Brain microvascular endothelial cell (primary cell): ENCODE measurements around the gene MEOX1.

Experiments
- DNase-seq: peaks from one replicate; pipeline ENCODE4 v3.0.0-alpha.2; 2020
- H3K27ac ChIP-seq: fragments of 250-450 bp; sonication (Bioruptor Pico); 2 replicates; pipeline ENCODE4 v1.5.1; 2020; ENCODE audit warnings: mild to moderate bottlenecking, moderate library complexity
- H3K27me3 ChIP-seq: fragments of 250-450 bp; sonication (Bioruptor Pico); replicated peaks from 2 replicates; pipeline ENCODE4 v1.5.1; 2020; ENCODE audit warnings: mild to moderate bottlenecking
- H3K36me3 ChIP-seq: fragments of 250-450 bp; sonication (Bioruptor Pico); replicated peaks from 2 replicates; pipeline ENCODE4 v1.5.1; 2020; ENCODE audit warnings: mild to moderate bottlenecking
- H3K4me3 ChIP-seq: 2 replicates; pipeline ENCODE4 v1.5.1; 2011; ENCODE audit warnings: low read depth, mild to moderate bottlenecking, control low read depth, low read length, moderate library complexity
- in situ Hi-C: cut with HindIII; loops from 2 replicates; pipeline ENCODE4 v1.10.0; 2017; ENCODE audit warnings: low sequenced_read_pairs, low pct_ligation_motif_present
- TF ChIP-seq, protein P1 (sequence below): IDR thresholded peaks from 2 replicates; pipeline ENCODE4 v1.5.1; 2011; ENCODE audit warnings: low read depth, mild to moderate bottlenecking, moderate library complexity, low read length, control low read depth, inconsistent platforms; ENCODE audit errors: missing control alignments

Gene MEOX1

DNA sequence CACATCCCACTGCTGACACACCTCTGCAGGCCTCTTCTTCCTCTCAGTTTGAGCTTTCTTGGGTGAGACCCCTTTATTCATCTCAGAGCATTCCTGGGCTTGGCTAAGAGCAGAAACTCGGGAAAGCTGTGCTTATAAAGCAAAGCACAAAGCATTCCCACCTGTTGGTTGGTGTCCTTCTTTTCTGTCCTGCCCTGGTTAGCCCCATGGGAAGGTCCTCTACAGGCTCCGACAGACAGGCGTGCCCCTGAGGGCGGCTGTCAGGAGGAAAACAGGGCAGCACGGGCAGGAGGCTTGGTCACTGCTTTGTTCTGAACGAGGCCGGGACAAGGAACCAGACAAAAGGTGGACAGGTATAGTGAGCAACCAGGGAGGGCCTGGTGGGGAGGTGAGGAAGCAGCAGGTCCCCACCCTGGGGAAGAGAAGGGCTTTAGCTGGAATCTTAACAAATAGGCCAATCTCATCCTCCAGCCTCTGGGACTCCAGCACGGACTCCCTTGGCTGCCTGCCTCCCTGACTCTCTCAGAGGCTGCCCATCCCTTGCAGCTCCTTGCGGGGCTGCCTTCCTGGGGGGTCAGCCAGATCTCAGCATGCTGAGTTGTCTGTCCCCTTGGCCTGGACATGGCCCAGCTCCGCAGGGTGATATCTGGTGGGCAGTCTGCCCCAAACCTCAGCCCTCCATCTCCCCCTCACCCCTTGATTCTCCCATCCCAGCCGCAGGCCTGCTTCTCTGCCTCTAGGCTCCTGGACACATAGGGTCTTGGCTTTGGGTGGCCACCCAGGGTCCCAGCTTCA, 1.7 kb downstream of the MEOX1 start:
- Histone ChIP-seq H3K4me3 (no peak overlapping the region), H3K36me3 (no peaks in the 10 kb centered on the region), H3K27ac (no peak overlapping the region), H3K27me3 (no peaks in the 10 kb centered on the region)
- DNase-seq = no peak
- in situ Hi-C loops = no loop called here
- TF ChIP-seq, protein P1, sequence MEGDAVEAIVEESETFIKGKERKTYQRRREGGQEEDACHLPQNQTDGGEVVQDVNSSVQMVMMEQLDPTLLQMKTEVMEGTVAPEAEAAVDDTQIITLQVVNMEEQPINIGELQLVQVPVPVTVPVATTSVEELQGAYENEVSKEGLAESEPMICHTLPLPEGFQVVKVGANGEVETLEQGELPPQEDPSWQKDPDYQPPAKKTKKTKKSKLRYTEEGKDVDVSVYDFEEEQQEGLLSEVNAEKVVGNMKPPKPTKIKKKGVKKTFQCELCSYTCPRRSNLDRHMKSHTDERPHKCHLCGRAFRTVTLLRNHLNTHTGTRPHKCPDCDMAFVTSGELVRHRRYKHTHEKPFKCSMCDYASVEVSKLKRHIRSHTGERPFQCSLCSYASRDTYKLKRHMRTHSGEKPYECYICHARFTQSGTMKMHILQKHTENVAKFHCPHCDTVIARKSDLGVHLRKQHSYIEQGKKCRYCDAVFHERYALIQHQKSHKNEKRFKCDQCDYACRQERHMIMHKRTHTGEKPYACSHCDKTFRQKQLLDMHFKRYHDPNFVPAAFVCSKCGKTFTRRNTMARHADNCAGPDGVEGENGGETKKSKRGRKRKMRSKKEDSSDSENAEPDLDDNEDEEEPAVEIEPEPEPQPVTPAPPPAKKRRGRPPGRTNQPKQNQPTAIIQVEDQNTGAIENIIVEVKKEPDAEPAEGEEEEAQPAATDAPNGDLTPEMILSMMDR = no peak

DNA sequence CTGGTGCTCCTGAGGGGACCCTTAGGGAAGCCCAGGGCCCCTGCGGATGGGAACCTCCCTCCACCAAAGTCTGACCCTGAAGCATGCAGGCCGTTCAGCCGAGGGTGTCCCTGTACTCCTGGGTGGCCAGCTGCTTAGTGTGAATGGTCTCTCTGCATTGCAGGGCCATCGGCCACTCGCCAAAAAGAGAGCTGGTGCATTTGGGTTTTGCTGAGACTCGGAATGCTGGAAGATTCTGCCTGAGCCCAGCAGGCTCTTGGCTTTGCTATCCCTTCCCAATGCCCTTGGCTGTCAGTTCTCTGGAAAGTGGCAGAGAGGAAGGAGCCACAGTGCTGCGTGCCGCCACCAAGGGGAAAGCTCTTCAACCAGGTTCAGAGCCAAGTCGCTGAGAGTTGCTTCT, 2.8 kb downstream of the MEOX1 start:
- H3K27me3 ChIP-seq = no peaks in the 10 kb centered on the region
- H3K36me3 ChIP-seq = no peaks in the 10 kb centered on the region
- no peak overlapping the region for H3K4me3 ChIP-seq
- TF ChIP-seq, protein P1 = no peak
- no peak overlapping the region for H3K27ac ChIP-seq
- in situ Hi-C loops = no loop called here
- no peak for DNase-seq

DNA sequence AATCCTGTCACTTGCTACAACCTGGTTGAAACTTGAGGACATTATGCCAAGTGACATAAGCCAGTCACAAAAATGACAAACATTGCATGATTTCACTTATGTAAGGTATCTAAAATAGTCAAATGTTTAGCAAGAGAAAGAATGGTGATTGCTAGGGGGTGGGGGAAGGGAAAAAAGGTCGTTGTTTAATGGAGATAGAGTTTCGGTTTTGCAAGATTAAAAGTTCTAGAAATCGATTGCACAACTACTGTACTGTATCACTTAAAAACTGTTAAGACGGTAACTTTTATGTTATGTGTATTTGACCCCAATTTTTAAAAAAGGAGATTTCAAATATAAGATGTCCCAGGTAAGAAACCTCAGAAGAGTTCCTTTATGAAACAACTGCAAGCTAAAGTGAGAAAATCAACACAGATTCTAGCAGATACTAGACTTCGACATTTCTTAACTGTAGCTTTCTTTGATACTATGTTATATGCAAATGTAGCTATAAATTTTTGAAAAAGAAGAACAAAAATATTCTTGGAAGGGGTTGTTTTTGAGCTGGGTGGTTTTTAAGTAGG, 5.9 kb downstream of the MEOX1 start:
- no peaks in the 10 kb centered on the region for H3K27me3 ChIP-seq
- no peak overlapping the region for H3K4me3 ChIP-seq
- H3K27ac ChIP-seq = no peak overlapping the region
- no peaks in the 10 kb centered on the region for H3K36me3 ChIP-seq
- TF ChIP-seq, protein P1 = no peak
- no peak for DNase-seq
- in situ Hi-C loops = no loop called here

DNA sequence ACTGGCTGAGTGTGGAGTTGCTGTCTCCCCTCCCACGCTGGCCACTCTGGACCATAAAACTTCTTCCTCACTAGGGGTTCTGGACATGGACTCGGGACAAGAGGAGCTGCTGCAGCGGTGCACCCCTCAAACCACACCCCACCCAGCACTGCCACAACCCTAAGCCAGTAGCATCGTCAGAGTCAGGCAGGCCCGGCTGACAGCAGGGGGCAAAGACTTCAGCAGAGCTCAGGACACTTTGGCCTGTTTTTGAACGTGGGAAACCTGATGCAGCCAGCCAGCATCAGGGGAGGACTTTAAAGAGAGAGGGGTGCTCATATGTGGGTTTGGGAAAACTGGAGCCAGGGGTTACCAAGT, 9.6 kb downstream of the MEOX1 start:
- in situ Hi-C loops = no loop called here
- Histone ChIP-seq H3K27ac (no peak overlapping the region), H3K27me3 (no peaks in the 10 kb centered on the region), H3K36me3 (no peaks in the 10 kb centered on the region), H3K4me3 (no peak overlapping the region)
- no peak for DNase-seq
- TF ChIP-seq, protein P1 = no peak

DNA sequence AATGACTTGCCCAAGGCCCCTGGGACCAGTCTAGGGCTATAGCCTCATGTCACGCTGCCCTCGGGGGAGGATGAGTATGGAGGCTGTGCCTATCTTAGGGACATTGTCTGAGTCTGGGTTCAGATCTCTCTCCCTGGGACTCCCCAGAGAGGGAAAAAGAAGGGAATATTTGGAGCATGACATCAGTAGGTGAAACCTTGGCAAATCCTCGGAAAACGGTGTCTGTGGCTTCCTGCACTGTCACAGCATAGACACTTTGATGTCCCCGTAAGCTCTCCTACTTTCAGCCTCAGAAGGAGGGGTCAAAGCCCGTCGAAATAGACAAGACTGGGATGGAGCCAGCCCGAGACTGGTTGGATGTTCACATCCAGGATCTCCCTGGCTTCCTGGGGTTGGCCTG, 11.3 kb downstream of the MEOX1 start:
- Histone ChIP-seq H3K27me3 (peaks cover 5% of the 10 kb centered on the region), H3K27ac (no peak overlapping the region), H3K4me3 (no peak overlapping the region), H3K36me3 (no peaks in the 10 kb centered on the region)
- no peak for DNase-seq
- TF ChIP-seq, protein P1 = no peak
- in situ Hi-C loops = no loop called here
